Fibroblast of skin of scalp (primary cell): ENCODE measurements around the gene CDK4. TPM values are rescaled to one million over a fixed set of nuclear protein-coding genes. Genes with fewer than 3 reads are reported as not detected.
"Not testable (repeated sequence)": the region's sequence is repeated elsewhere in the genome, so short reads cannot be mapped to it uniquely, and the experiment has no call there.

ENCODE experiments used
- DNase-seq: peaks from one replicate; pipeline ENCODE4 v3.0.0-alpha.2; 2013
- polyA plus RNA-seq, 2 experiments: library from polyadenylated mRNA; unstranded; fragments of 120-200 nt; gene quantifications; one replicate each; pipeline ENCODE4 v1.2.1, GENCODE V29; 2013; ENCODE audit not compliant: insufficient read length in 2 of 2

Gene CDK4
- polyA plus RNA-seq (2013, experiment 1 of 2; ENCODE audit: insufficient read length), result 191 TPM
- polyA plus RNA-seq (2013, experiment 2 of 2; ENCODE audit: insufficient read length), result 172 TPM

- DNase-seq, result peak; percentile 100
Measured at GRCh38 chr12:57751788-57752667, at the start of gene CDK4. Gene CDK4 (minus strand): TSS chr12:57752310. CDS start chr12:57751717, 593 bp downstream.

- DNase-seq, result no peak
Measured at GRCh38 chr12:57800965-57801364, 48.9 kb upstream of the CDK4 start.

- DNase-seq, result no peak
Measured at GRCh38 chr12:57797933-57798332, 45.8 kb upstream of the CDK4 start.

- DNase-seq, result no peak
Measured at GRCh38 chr12:57796996-57797395, 44.9 kb upstream of the CDK4 start.

- no peak for DNase-seq
Measured at GRCh38 chr12:57795354-57795753, 43.2 kb upstream of the CDK4 start.

GRCh38 chr12:57793920-57794319 is 41.8 kb upstream of the CDK4 start:
- peak; percentile 72 for DNase-seq

GRCh38 chr12:57783861-57784260 is 31.8 kb upstream of the CDK4 start:
- no peak for DNase-seq

- DNase-seq, result no peak
Measured at GRCh38 chr12:57783466-57783801, 31.3 kb upstream of the CDK4 start.

GRCh38 chr12:57782608-57783465 is 30.7 kb upstream of the CDK4 start, which contains the start of gene TSFM:
Gene TSFM (plus strand): TSS chr12:57782787. CDS start chr12:57782802, 15 bp downstream.
- peak; percentile 94 for DNase-seq

GRCh38 chr12:57782243-57782607 is 30.1 kb upstream of the CDK4 start:
- DNase-seq, result no peak

- no peak for DNase-seq
Measured at GRCh38 chr12:57781801-57782200, 29.7 kb upstream of the CDK4 start.

- no peak for DNase-seq
Measured at GRCh38 chr12:57781244-57781643, 29.1 kb upstream of the CDK4 start.

GRCh38 chr12:57780284-57780897 is 28.3 kb upstream of the CDK4 start:
- DNase-seq, result no peak

GRCh38 chr12:57779736-57780135 is 27.6 kb upstream of the CDK4 start:
- no peak for DNase-seq

GRCh38 chr12:57777911-57778310 is 25.8 kb upstream of the CDK4 start:
- no peak for DNase-seq

GRCh38 chr12:57777367-57777766 is 25.3 kb upstream of the CDK4 start:
- no peak for DNase-seq

GRCh38 chr12:57776247-57776587 is 24.1 kb upstream of the CDK4 start:
- no peak for DNase-seq

- DNase-seq, result no peak
Measured at GRCh38 chr12:57775563-57776246, 23.6 kb upstream of the CDK4 start.

- no peak for DNase-seq
Measured at GRCh38 chr12:57775044-57775443, 22.9 kb upstream of the CDK4 start.

GRCh38 chr12:57774634-57775033 is 22.5 kb upstream of the CDK4 start:
- not testable (repeated sequence) for DNase-seq

GRCh38 chr12:57772429-57773322 is 20.6 kb upstream of the CDK4 start, which contains the start of gene EEF1AKMT3:
Gene EEF1AKMT3 (plus strand): TSS chr12:57772614. CDS start chr12:57772725, 111 bp downstream.
- DNase-seq, result peak; percentile 60
